ENCODE measurements around the gene MACROD2. TPM values are rescaled to one million over a fixed set of nuclear protein-coding genes. Genes with fewer than 3 reads are reported as not detected.

The MACROD2 gene
- total RNA-seq, 1 experiment from 2014 or later: 1.6 TPM

- no peak overlapping the region for H4K5ac ChIP-seq (ENCODE audit: insufficient read length, low read depth, low read length)
- no peak overlapping the region for H4K91ac ChIP-seq (ENCODE audit: insufficient read length, low read depth, low read length)
- no peak for DNase-seq
- H4K20me1 ChIP-seq (ENCODE audit: control insufficient read depth, insufficient read depth, insufficient read length): no peaks in the 10 kb centered on the region
- no peaks in the 10 kb centered on the region for H3K4me1 ChIP-seq (ENCODE audit: insufficient read depth, low read length)
- H3K56ac ChIP-seq (ENCODE audit: insufficient read length, low read depth, low read length): no peak overlapping the region
- H3K18ac ChIP-seq (ENCODE audit: insufficient read length, low read depth, low read length): no peak overlapping the region
- no peak overlapping the region for H3K4me3 Mint-ChIP-seq
- H3K27me3 ChIP-seq (ENCODE audit: insufficient read depth, low read length): no peaks in the 10 kb centered on the region
- H2AK5ac ChIP-seq (ENCODE audit: insufficient read length, low read length): no peak overlapping the region
- peaks cover 14 to 18% of the 10 kb centered on the region in 2 experiments for H3K4me1 Mint-ChIP-seq
- no peak overlapping the region for H3K23ac ChIP-seq (ENCODE audit: insufficient read length, low read depth, low read length)
- no peaks in the 10 kb centered on the region for H3K36me3 Mint-ChIP-seq (ENCODE audit: insufficient read depth in 1 of 3, low read depth in 3 of 3)
- no peak overlapping the region for H2BK120ac ChIP-seq (ENCODE audit: low read depth, low read length, poor library complexity, severe bottlenecking)
- no peak overlapping the region for H3K4me2 ChIP-seq (ENCODE audit: insufficient read depth, insufficient read length, low read length)
- H3K9ac ChIP-seq (ENCODE audit: extremely low read depth, insufficient read length, low read length): no peak overlapping the region
- H4K8ac ChIP-seq (replicated peaks; ENCODE audit: insufficient read length, low read depth, low read length): no peak overlapping the region
- H3T11ph ChIP-seq (ENCODE audit: low read length): no peak overlapping the region
- TF ChIP-seq CTCF (conservative IDR thresholded peaks at IDR 0.05): no peak
- H3K9me3 Mint-ChIP-seq: no peaks in the 10 kb centered on the region
- H3K79me1 ChIP-seq (ENCODE audit: insufficient read depth, low read depth, low read length, poor library complexity, severe bottlenecking): no peaks in the 10 kb centered on the region
- no peak overlapping the region for H2BK15ac ChIP-seq (ENCODE audit: low read depth, low read length)
- no peak overlapping the region for H2BK12ac ChIP-seq (ENCODE audit: insufficient read length, low read depth, low read length)
- H3K9me3 ChIP-seq (ENCODE audit: control insufficient read depth, low read depth, low read length): no peaks in the 10 kb centered on the region
- H3K27ac ChIP-seq (ENCODE audit: insufficient read length, low read depth, low read length): no peak overlapping the region
- H3K14ac ChIP-seq (ENCODE audit: insufficient read depth, low read length): no peak overlapping the region
- H3K27me3 Mint-ChIP-seq (ENCODE audit: low read depth): no peaks in the 10 kb centered on the region
- H3K4ac ChIP-seq (ENCODE audit: low read depth, low read length): no peak overlapping the region
- H2BK20ac ChIP-seq (ENCODE audit: low read depth, low read length, poor library complexity, severe bottlenecking): no peak overlapping the region
- H3K27ac Mint-ChIP-seq: no peak overlapping the region
- no peak overlapping the region for H2AFZ ChIP-seq (ENCODE audit: low read length)
- H3K23me2 ChIP-seq (ENCODE audit: insufficient read length, low read depth, low read length, poor library complexity, severe bottlenecking): no peaks in the 10 kb centered on the region
- no peaks in the 10 kb centered on the region for H3K79me2 ChIP-seq (ENCODE audit: insufficient read depth, low read length)
- H2BK5ac ChIP-seq (ENCODE audit: insufficient read length, low read length): no peak overlapping the region
These were observed 1064.1 kb downstream of the MACROD2 start for GRCh38 chr20:15059438-15059837.

All from H9 (cell line).